ENCODE data around the gene COBL.

Gene COBL

DNA sequence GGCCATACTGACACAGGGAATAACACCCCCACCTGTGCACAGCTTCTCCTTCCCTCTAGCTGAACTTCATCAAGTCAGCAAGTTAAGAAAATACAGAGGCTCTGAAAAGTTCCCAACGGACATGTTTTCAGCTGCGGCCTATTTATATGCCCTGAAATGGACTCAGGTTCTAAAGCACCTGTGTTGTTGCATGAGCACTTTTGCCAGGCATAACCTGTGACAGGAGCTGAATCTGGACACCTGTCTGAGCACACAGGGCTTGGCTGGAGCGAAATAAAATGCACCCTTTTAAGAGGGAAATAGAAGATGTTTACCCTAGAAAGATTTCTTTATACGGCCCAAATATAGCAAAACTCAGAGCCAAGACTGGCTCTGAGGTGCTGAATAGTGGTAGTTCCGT lies 46.7 kb downstream of the COBL start:
- H3K4me3 ChIP-seq (ENCODE audit: low read length): no peak overlapping the region
- no peak for TF ChIP-seq CTCF (conservative IDR thresholded peaks at IDR 0.05; ENCODE audit: low read length)
- DNase-seq (ENCODE audit: low read depth): no peak

- no peak for DNase-seq (ENCODE audit: low read depth)
- H3K4me3 ChIP-seq (ENCODE audit: low read length): no peak overlapping the region
- TF ChIP-seq CTCF (conservative IDR thresholded peaks at IDR 0.05; ENCODE audit: low read length): no peak
Observed at GRCh38 chr7:51269321-51269720, 47.3 kb downstream of the COBL start.

DNA sequence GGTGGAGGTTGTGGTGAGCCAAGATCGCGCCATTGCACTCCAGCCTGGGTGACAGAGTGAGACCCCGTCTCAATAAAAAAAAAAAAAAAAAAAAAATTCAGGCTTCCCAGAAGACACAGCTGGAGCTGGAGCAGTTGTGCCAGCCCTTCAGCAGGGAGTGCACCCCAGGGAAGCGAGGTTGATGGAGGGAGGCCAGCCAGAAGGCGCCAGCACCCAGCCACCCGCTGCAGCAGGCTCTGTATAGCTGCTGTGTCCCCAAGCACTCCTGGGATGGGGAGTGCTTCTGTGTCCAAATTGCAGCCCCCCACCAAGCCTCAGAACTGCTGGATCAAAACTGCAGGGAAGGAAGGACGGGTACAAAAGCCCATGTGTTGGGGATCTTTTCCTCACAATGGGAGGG lies 47.8 kb downstream of the COBL start:
- no peak overlapping the region for H3K4me3 ChIP-seq (ENCODE audit: low read length)
- no peak for DNase-seq (ENCODE audit: low read depth)
- TF ChIP-seq CTCF (conservative IDR thresholded peaks at IDR 0.05; ENCODE audit: low read length): no peak

- H3K4me3 ChIP-seq (ENCODE audit: low read length): no peak overlapping the region
- DNase-seq (ENCODE audit: low read depth): no peak
- no peak for TF ChIP-seq CTCF (conservative IDR thresholded peaks at IDR 0.05; ENCODE audit: low read length)
Observed at GRCh38 chr7:51267169-51267568, 49.4 kb downstream of the COBL start.

GRCh38 chr7:51265066-51265907 lies 51.3 kb downstream of the COBL start:
- no peak for TF ChIP-seq CTCF (conservative IDR thresholded peaks at IDR 0.05; ENCODE audit: low read length)
- no peak for DNase-seq (ENCODE audit: low read depth)
- H3K4me3 ChIP-seq (ENCODE audit: low read length): no peak overlapping the region

DNA sequence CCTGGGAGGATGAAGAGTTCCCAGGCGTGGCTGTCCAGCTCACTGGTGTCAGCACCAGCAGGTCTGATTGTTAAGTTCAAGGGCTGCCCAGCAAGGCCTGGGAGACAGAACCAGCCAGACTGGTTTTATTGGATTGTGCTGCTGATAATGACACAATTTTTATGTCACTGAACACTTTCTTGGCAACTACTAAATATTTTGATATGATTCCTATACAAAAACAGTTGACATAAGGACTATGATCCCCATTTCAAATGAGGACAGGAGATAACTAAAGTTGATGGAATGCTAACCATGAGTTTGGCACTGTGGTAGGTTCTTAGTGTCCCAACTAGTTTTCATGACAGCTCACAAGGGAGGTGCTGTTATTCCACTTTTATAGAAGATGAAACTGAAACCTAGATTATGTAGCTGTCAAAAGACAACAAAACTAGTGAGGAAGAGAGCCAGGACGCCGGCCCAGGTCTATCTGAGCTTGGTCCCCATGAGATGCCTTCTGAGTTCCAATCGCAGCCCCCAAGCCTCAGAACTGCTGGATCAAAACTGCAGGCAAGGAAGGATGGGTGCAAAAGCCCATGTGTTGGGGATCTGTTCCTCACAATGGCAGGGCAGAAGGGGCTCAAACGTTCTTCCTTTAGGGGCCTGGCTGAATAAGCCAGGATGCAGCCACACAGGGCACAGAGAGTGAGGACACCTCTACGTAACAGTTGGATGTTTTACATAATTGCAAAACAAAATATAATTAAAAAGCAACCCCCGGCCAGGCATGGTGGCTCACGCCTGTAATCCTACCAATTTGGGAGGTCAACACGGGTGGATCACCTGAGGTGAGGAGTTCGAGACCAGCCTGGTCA lies 52.8 kb downstream of the COBL start:
- H3K4me3 ChIP-seq (ENCODE audit: low read length): no peak overlapping the region
- TF ChIP-seq CTCF (conservative IDR thresholded peaks at IDR 0.05; ENCODE audit: low read length): no peak
- no peak for DNase-seq (ENCODE audit: low read depth)
